ENCODE data around the gene NAV2. TPM values are rescaled to one million over a fixed set of nuclear protein-coding genes. Genes with fewer than 3 reads are reported as not detected.

Gene NAV2
- total RNA-seq, 4 donors from 2014 or later: 9.6 to 40.0 (median 23.1) TPM

- no peak overlapping the region for H3K27ac ChIP-seq
- H3K36me3 ChIP-seq: no peaks in the 10 kb centered on the region
- intact Hi-C loops (cut with DNase I; ENCODE audit: low total_unique reads): no loop called here
- no peaks in the 10 kb centered on the region for H3K27me3 ChIP-seq
- no peak overlapping the region for H3K4me3 ChIP-seq
- no peak for DNase-seq
- H3K4me1 ChIP-seq: peaks cover 0 to 8% (median 4%) of the 10 kb centered on the region in 4 donors
- in situ Hi-C loops (cut with MboI; ENCODE audit: low pct_ligation_motif_present in 1 of 4, low pct_unique_long_range_greater_than_20kb in 1 of 4, low sequenced_read_pairs in 3 of 4): no loop called here
- no peaks in the 10 kb centered on the region for H3K9me3 ChIP-seq
- TF ChIP-seq POLR2AphosphoS5 (IDR thresholded peaks at IDR 0.05) (no peak), EP300 (IDR thresholded peaks at IDR 0.05; ENCODE audit: low read depth) (no peak), POLR2A (IDR thresholded peaks at IDR 0.05) (no peak), CTCF (IDR thresholded peaks at IDR 0.05) (no peak)
Observed at GRCh38 chr11:19844012-19844411, 131.4 kb downstream of the NAV2 start.

GRCh38 chr11:19844806-19845205 lies 132.2 kb downstream of the NAV2 start:
- TF ChIP-seq CTCF (IDR thresholded peaks at IDR 0.05) (no peak), EP300 (IDR thresholded peaks at IDR 0.05; ENCODE audit: low read depth) (no peak), POLR2AphosphoS5 (IDR thresholded peaks at IDR 0.05) (no peak), POLR2A (IDR thresholded peaks at IDR 0.05) (no peak)
- H3K4me1 ChIP-seq: peaks cover 0 to 8% (median 4%) of the 10 kb centered on the region in 4 donors
- 73 to 77% methylated on average over 2 of the region's 2 CpGs for WGBS, 2 donors (ENCODE audit: low coverage in 1 of 2)
- H3K27me3 ChIP-seq: no peaks in the 10 kb centered on the region
- H3K36me3 ChIP-seq: no peaks in the 10 kb centered on the region
- DNase-seq: no peak
- no peaks in the 10 kb centered on the region for H3K9me3 ChIP-seq
- H3K4me3 ChIP-seq: no peak overlapping the region
- no peak overlapping the region for H3K27ac ChIP-seq
- intact Hi-C loops (cut with DNase I; ENCODE audit: low total_unique reads) (no loop called here), in situ Hi-C loops (cut with MboI; ENCODE audit: low pct_ligation_motif_present in 1 of 4, low pct_unique_long_range_greater_than_20kb in 1 of 4, low sequenced_read_pairs in 3 of 4) (no loop called here)

- Histone ChIP-seq H3K36me3 (no peaks in the 10 kb centered on the region), H3K4me1 (peaks cover 0 to 8% (median 4%) of the 10 kb centered on the region in 4 donors), H3K27ac (no peak overlapping the region), H3K27me3 (no peaks in the 10 kb centered on the region), H3K9me3 (no peaks in the 10 kb centered on the region), H3K4me3 (no peak overlapping the region)
- intact Hi-C loops (cut with DNase I; ENCODE audit: low total_unique reads): no loop called here
- TF ChIP-seq POLR2AphosphoS5 (IDR thresholded peaks at IDR 0.05): no peak
- no peak for TF ChIP-seq POLR2A (IDR thresholded peaks at IDR 0.05)
- no peak for TF ChIP-seq CTCF (IDR thresholded peaks at IDR 0.05)
- TF ChIP-seq EP300 (IDR thresholded peaks at IDR 0.05; ENCODE audit: low read depth): no peak
- no peak for DNase-seq
- in situ Hi-C loops (cut with MboI; ENCODE audit: low pct_ligation_motif_present in 1 of 4, low pct_unique_long_range_greater_than_20kb in 1 of 4, low sequenced_read_pairs in 3 of 4): no loop called here
Observed at GRCh38 chr11:19845626-19846025, 133.0 kb downstream of the NAV2 start.

GRCh38 chr11:19846654-19847305 lies 134.1 kb downstream of the NAV2 start:
- 74 to 80% methylated on average over 2 to 6 of the region's 6 CpGs for WGBS, 2 donors (ENCODE audit: low coverage in 1 of 2)
- intact Hi-C loops (cut with DNase I; ENCODE audit: low total_unique reads): no loop called here
- no peak overlapping the region for H3K27ac ChIP-seq

More at GRCh38 chr11:19846654-19847305, 134.1 kb downstream of the NAV2 start:
- Histone ChIP-seq H3K4me3 (no peak overlapping the region), H3K4me1 (peaks cover 0 to 8% (median 4%) of the 10 kb centered on the region in 4 donors), H3K36me3 (no peaks in the 10 kb centered on the region), H3K9me3 (no peaks in the 10 kb centered on the region), H3K27me3 (no peaks in the 10 kb centered on the region)
- DNase-seq: no peak
- TF ChIP-seq POLR2A (IDR thresholded peaks at IDR 0.05) (no peak), POLR2AphosphoS5 (IDR thresholded peaks at IDR 0.05) (no peak), CTCF (IDR thresholded peaks at IDR 0.05) (no peak), EP300 (IDR thresholded peaks at IDR 0.05; ENCODE audit: low read depth) (no peak)
- in situ Hi-C loops (cut with MboI; ENCODE audit: low pct_ligation_motif_present in 1 of 4, low pct_unique_long_range_greater_than_20kb in 1 of 4, low sequenced_read_pairs in 3 of 4): no loop called here

Data from transverse colon (tissue), 4 donors.